Measurements from ENCODE around the gene UBL7. TPM values are rescaled to one million over a fixed set of nuclear protein-coding genes. Genes with fewer than 3 reads are reported as not detected.
"Not testable (repeated sequence)": the region's sequence is repeated elsewhere in the genome, so short reads cannot be mapped to it uniquely, and the experiment has no call there.

Gene UBL7
- 60.1 and 67.9 TPM in 2 replicates for total RNA-seq (2014; rRNA removed; shearing (Covaris generic); ENCODE audit: low replicate concordance)

GRCh38 chr15:74460871-74461846, at the start of gene UBL7:
UBL7 (minus strand) TSS chr15:74461160; CDS start chr15:74458867, 2,293 bp downstream.
- in situ Hi-C loops (cut with HindIII; ENCODE audit: low pct_unique_long_range_greater_than_20kb, low sequenced_read_pairs): no loop called here
- DNase-seq (ENCODE audit: low read depth): peak; percentile 96

GRCh38 chr15:74506515-74506840, 45.5 kb upstream of the UBL7 start:
- in situ Hi-C loops (cut with HindIII; ENCODE audit: low pct_unique_long_range_greater_than_20kb, low sequenced_read_pairs): no loop called here
- no peak for DNase-seq (ENCODE audit: low read depth)

GRCh38 chr15:74505837-74506514, 45.0 kb upstream of the UBL7 start:
- no peak for DNase-seq (ENCODE audit: low read depth)
- in situ Hi-C loops (cut with HindIII; ENCODE audit: low pct_unique_long_range_greater_than_20kb, low sequenced_read_pairs): no loop called here

- in situ Hi-C loops (cut with HindIII; ENCODE audit: low pct_unique_long_range_greater_than_20kb, low sequenced_read_pairs): no loop called here
- DNase-seq (ENCODE audit: low read depth): no peak
These were observed 43.9 kb upstream of the UBL7 start for GRCh38 chr15:74504836-74505235.

- no peak for DNase-seq (ENCODE audit: low read depth)
- in situ Hi-C loops (cut with HindIII; ENCODE audit: low pct_unique_long_range_greater_than_20kb, low sequenced_read_pairs): no loop called here
These were observed 43.5 kb upstream of the UBL7 start for GRCh38 chr15:74504418-74504817.

- in situ Hi-C loops (cut with HindIII; ENCODE audit: low pct_unique_long_range_greater_than_20kb, low sequenced_read_pairs): no loop called here
- no peak for DNase-seq (ENCODE audit: low read depth)
These were observed 41.3 kb upstream of the UBL7 start for GRCh38 chr15:74502301-74502700.

GRCh38 chr15:74500401-74500800, 39.4 kb upstream of the UBL7 start:
- in situ Hi-C loops (cut with HindIII; ENCODE audit: low pct_unique_long_range_greater_than_20kb, low sequenced_read_pairs): no loop called here
- no peak for DNase-seq (ENCODE audit: low read depth)

GRCh38 chr15:74499366-74499765, 38.4 kb upstream of the UBL7 start:
- no peak for DNase-seq (ENCODE audit: low read depth)

GRCh38 chr15:74497584-74497983, 36.6 kb upstream of the UBL7 start:
- in situ Hi-C loops (cut with HindIII; ENCODE audit: low pct_unique_long_range_greater_than_20kb, low sequenced_read_pairs): no loop called here
- no peak for DNase-seq (ENCODE audit: low read depth)

More at GRCh38 chr15:74499366-74499765, 38.4 kb upstream of the UBL7 start:
- in situ Hi-C loops (cut with HindIII; ENCODE audit: low pct_unique_long_range_greater_than_20kb, low sequenced_read_pairs): no loop called here

- in situ Hi-C loops (cut with HindIII; ENCODE audit: low pct_unique_long_range_greater_than_20kb, low sequenced_read_pairs): no loop called here
These were observed 35.7 kb upstream of the UBL7 start for GRCh38 chr15:74496648-74497047.

GRCh38 chr15:74490339-74490689, 29.4 kb upstream of the UBL7 start:
- in situ Hi-C loops (cut with HindIII; ENCODE audit: low pct_unique_long_range_greater_than_20kb, low sequenced_read_pairs): no loop called here

More at GRCh38 chr15:74496648-74497047, 35.7 kb upstream of the UBL7 start:
- no peak for DNase-seq (ENCODE audit: low read depth)

GRCh38 chr15:74489518-74490338, 28.8 kb upstream of the UBL7 start:
- DNase-seq (ENCODE audit: low read depth): peak; percentile 16

More at GRCh38 chr15:74490339-74490689, 29.4 kb upstream of the UBL7 start:
- no peak for DNase-seq (ENCODE audit: low read depth)

GRCh38 chr15:74488776-74489175, 27.8 kb upstream of the UBL7 start:
- in situ Hi-C loops (cut with HindIII; ENCODE audit: low pct_unique_long_range_greater_than_20kb, low sequenced_read_pairs): no loop called here
- no peak for DNase-seq (ENCODE audit: low read depth)

More at GRCh38 chr15:74489518-74490338, 28.8 kb upstream of the UBL7 start:
- in situ Hi-C loops (cut with HindIII; ENCODE audit: low pct_unique_long_range_greater_than_20kb, low sequenced_read_pairs): no loop called here

- in situ Hi-C loops (cut with HindIII; ENCODE audit: low pct_unique_long_range_greater_than_20kb, low sequenced_read_pairs): no loop called here
- no peak for DNase-seq (ENCODE audit: low read depth)
These were observed 21.7 kb upstream of the UBL7 start for GRCh38 chr15:74482661-74483060.

GRCh38 chr15:74480364-74480763, 19.4 kb upstream of the UBL7 start:
- in situ Hi-C loops (cut with HindIII; ENCODE audit: low pct_unique_long_range_greater_than_20kb, low sequenced_read_pairs); DNase-seq (ENCODE audit: low read depth): not testable (repeated sequence)

- in situ Hi-C loops (cut with HindIII; ENCODE audit: low pct_unique_long_range_greater_than_20kb, low sequenced_read_pairs); DNase-seq (ENCODE audit: low read depth): not testable (repeated sequence)
These were observed 10.7 kb upstream of the UBL7 start for GRCh38 chr15:74471621-74472020.

- DNase-seq (ENCODE audit: low read depth): no peak
- in situ Hi-C loops (cut with HindIII; ENCODE audit: low pct_unique_long_range_greater_than_20kb, low sequenced_read_pairs): no loop called here
These were observed 9.9 kb upstream of the UBL7 start for GRCh38 chr15:74470631-74471395.

All from Caki2 (cell line).